RPMI8226 (cell line): ENCODE data around the gene ORC5.
"Not testable (repeated sequence)": the region's sequence is repeated elsewhere in the genome, so short reads cannot be mapped to it uniquely, and the experiment has no call there.

Experiments
- DNase-seq: peaks from one replicate; pipeline ENCODE4 v3.0.0-alpha.2; 2015

Gene ORC5

DNA sequence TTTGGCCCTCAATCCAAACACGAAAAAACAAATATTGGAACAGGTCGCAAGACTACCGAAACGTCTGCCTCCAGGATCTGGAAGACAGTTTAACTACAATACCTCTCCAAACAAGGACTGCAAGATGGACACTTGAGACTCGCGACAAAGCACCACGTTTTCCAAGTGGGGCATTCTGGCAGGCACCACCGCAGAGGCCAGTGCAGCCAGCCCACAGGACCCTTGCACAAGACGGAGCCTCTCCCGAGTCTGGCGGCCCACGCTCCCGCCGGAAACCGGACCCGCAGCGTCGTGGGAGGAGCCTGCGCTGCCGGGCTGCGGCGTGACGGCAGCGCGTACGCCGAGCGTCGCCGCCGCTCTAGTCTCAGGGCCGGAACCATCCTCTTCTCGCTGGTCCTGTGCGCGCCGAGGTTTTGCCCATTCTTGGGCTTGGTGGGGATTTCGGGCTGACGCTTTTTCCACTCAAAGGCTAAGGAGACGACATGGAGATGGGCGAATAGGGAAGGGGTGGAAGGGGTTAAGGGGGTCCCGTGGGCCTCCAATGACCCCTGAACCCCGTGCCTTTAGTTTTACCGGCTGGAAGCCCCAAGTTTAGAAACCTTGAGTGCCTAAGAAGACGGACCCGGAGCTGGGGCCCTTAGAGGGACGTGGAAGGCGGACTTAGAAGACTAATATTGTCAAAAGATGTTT, at the start of gene ORC5:
Gene ORC5, minus strand, starts transcription at position 283 of the 690 bp plus-strand sequence. Its CDS starts 109 bp downstream, at position 174.
- peak; percentile 92 for DNase-seq

DNA sequence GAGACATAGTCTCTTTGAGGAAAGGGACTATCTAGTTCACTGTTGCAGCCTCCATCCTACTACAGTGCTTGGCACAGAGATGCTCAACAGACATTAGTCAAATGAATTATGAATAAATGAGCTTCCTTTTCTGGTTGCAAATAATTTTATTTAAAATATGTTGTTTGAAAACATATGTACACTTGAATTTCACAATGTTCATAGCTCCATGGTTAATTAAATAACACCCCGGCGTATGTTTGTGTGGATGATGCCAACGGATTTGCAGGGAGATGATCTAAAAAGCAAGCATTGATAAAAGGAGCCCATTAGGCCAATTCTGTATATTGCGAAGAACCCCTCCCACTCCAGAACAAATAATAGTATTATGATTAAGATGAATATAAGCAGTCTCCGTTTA, 47.8 kb upstream of the ORC5 start:
- DNase-seq = no peak

DNA sequence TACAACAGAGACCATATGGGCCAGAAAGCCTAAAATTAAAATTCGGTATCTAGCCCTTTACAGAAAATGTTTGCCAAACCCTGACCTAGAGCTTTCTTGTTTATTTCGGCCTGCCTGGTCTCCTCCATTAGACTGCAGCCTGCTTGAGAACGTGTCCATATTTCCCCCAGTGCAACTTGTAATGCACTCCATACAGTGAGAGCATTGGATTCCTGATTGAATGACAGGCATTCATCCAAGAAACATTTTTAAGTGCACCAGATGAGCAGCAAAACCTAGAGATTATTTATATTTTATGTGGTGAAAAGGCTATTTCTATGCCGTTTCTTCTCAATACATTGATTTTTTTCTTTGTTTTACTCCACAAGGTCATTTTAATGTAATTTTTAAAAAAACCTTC, 47.4 kb upstream of the ORC5 start:
- no peak for DNase-seq

DNA sequence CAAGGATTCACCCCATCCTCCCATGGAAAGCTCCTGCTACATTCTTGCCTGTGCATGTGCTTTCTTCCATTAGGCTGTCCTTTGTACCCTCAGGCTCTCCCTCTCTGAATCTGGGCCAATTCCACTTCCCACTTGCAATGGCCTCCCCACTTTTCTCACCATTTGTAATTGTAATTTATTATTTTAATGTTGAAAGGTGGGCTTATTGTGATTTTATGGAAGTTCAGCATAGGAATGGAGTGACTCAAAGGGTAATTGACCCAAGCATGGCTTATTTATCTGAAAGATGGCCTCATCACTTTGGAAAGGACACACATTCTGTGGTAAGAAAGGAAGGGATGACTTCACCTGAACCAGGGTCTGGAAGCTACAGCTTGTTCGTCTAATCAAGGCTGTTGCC, 46.9 kb upstream of the ORC5 start:
- no peak for DNase-seq

DNA sequence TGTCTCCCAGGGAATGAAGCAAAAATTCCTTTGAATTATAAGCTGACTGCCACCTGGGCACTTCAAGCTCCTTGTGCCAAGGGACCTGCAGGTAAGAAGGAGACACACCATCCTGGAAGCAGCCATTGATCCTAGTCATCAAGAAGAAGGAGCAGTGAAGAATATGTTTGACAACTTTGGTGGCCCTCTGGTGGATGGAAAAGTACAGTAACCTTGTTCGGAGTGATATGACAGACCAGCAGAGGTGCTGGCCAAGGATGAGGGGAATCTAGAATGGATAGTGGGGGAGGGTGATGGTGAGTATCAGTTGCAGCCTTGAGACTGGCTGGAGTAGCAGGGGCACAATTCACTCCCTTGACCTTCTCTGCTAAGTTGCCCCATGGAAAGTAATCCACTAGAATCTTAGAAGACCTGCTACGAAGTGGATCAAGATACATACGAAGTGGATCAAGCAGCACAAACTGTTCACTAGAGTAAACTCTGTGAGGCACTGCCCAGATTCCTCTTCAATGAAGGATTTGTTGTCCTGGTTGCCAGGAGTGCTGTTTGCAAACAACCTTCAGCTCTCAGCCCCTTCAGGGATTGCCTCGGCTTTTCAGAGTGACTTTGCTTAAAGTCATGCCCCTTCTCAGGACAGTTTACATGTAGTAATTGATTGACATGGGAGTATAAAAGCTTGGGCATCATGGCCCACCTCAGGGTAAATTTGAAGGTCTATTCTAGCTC, 44.8 kb upstream of the ORC5 start:
- peak; percentile 13 for DNase-seq

DNA sequence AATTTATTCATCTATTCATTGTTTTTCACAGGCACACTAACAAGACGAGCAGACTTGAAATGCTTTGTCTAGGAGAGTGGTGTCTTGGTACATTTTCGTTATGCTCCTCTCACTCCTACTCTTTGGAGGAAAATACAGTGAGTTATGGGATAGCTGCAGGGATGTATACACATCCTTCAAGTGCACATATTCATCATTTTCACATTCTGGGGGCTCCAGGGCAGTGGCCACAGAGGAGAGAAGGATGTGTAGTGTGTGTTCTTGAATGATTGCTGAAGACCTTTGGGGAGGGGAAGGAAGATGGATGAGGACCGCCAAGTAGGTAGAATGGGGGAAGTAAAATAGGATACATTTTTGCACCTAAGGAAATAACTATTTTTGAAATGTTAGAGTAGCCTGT, 34.8 kb upstream of the ORC5 start:
- no peak for DNase-seq

DNA sequence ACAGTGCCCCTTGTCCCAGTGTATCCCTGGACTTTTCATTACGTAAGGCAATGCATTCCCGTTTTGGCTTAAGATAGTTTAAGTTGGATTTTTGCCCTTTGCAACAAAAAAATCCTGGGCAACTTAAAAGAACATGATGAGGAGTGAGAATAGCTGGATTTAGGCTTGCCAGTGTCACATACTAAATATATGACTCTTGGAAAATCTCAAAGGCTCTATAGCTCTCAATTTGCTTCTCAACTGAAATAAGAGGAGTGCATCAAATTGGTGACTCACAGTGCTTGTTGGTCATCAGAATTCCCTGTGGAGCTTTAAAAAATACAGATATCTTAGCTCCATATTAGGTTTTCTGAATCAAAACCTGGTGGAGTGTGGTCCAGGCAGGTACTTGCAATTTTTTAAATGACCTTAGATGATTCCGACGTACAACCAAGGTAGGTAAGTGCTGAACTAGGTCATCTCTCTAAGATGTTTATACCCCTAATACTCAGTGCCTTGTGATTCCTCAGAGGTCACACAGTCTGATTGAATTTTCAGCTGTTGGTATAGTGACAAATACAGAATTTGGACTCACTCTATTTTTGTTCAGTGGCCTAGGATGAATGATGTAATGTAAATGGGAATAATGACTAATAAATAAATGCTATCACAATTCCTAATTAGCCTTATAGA, 33.9 kb upstream of the ORC5 start:
- DNase-seq = no peak

DNA sequence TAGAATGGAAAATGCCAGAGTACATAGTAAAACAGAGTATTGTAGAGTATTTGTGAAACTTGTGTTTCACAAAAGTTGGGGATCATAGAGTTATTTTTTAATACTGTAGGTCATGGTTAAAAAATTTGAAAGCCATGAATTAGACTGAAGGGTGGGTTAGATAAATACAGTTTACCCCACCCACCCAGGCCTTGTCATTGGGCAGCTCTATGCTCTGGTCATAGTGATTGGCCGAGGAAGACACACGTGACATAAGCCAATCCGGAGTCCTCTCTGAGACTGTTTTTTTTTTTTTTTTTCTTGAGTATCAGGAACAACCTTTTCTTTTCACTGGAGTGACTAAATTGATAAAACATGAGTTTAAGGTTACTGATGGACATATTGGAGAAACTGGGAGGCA, 33.3 kb upstream of the ORC5 start:
- DNase-seq = no peak

DNA sequence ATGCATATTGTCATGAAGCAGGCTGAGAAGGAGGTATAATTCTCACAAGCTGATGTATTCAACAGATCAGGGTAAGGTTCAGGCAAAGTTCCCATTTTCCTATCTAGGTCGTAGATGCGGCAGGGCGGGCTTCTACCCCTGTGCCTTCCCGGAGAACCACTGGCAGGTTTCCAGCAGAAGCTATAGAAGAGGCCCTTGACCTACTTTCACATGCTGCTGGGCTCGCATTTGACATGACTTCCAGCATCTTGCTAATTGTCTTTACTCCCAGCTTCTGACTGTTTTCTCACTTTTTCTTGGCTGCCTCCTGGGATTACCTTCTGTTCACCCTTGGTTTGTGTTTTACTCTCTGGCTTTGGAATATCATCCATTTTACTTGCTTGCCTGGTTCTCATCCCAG, 32.6 kb upstream of the ORC5 start:
- DNase-seq = no peak

DNA sequence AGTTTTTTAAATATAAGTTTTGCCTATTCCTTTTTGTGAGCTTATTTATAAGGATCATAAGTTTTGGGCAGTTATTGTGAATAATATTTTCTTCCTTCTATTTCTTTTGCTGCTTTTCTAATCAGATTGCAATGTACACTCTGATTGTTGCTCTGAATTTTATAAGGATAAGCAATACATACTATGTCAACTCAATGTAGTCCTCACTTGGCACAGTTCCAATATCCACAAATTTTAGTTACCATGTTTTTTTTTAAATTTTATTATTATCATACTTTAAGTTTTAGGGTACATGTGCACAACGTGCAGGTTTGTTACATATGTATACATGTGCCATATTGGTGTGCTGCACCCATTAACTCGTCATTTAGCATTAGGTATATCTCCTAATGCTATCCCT, 27.2 kb upstream of the ORC5 start:
- DNase-seq = not testable (repeated sequence)

DNA sequence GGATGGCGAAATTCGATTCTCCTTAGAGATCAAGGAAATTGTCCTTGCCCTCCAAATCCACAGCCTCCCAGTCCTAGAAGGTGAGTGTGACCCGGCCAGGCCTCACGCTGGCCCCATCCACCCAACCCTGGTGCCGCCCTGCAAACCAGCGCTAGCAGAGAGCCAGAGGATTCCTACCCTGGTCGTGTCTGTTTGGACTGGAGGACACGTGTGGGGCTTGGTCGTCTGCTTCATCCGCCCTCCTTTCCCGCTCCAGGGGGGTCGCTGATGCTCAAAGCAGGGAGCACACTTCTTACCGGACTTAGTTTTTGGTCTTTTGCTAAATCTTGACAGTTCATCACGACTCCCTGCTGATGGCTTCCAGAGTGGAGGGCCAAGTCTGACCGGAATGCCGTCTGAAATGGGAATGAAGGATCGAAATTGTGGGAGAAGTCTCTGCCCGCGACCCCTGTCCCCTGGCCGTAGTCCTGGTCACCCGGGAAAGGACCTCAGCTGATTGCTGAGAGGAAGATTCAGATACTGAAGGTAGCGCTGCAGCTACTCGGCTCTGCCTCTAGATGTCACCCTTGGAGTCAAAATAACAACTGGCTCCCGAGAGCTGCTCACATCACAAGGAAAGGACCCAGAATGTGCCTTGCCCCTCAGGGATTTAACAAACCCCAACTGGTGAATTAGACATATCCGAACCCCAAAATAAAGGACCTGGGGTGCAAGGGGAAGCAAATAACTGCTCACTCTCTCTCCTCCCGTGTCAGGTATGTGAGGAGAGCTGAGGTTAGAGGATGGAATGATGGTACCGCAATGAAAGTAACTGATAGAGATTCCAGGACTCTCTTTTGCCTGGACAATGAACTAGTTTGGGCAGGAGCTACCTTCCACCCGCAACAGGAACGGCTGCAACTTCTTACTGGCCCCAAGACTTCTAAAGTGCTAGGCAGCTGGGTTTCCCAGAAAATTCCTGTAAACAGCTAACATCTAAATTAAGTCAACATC, 23.5 kb upstream of the ORC5 start:
- DNase-seq = peak; percentile 63

DNA sequence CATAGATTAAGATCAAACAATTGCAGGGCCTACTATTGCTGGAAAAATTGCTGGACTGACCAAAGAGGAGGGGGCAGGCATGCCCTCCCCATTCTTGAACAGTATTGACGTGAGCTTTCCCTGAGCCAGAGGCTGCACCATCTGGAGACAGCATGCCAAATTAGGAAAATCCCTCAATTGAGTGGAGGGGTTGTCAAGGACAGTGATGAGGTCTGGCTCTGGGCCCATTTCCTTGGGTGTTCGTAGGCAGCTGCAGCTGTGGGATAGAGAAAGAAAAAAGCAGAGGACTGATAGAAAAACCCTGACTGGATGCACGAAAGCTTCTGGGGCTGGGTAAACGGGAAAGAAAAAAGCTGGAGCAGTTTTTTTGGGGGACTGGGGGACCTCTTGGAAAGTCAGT, 22.8 kb upstream of the ORC5 start:
- DNase-seq = no peak

DNA sequence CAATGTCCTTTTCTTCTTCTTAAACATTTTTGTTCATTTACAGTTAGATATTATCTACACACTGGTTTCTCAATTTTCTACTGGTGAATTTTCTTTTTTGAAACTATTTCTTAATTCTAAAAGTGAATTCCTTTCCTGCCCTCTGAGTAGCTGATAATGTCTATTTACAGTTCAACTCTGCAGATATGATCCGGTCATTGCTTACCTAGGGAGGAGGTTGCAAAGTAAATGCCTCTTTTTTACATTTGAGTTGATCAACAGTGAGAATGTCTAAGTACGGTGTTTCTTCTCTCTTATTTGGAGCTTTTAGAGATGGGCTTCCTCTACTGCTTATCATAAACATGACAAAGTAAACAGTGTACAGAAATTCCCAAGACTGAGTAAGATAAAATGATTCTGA, 20.6 kb upstream of the ORC5 start:
- no peak for DNase-seq

DNA sequence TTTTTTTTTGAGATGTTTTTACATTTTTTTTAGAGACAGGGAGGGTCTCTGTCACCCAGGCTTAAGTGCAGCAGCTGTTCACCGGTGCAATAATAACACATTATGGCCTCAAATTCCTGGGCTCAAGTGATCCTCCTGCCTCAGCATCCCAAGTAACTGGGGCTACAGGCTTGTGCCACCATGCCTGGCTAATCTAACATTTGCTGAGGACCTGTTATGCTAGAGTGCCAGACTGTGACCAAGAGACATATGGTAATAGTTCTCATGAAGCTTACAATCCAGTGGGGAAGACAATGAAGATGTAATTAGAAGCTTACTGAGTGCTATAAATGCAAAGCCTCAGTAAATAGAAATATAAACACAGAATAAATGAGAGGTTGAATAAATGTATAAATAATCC, 17.6 kb upstream of the ORC5 start:
- DNase-seq = no peak

DNA sequence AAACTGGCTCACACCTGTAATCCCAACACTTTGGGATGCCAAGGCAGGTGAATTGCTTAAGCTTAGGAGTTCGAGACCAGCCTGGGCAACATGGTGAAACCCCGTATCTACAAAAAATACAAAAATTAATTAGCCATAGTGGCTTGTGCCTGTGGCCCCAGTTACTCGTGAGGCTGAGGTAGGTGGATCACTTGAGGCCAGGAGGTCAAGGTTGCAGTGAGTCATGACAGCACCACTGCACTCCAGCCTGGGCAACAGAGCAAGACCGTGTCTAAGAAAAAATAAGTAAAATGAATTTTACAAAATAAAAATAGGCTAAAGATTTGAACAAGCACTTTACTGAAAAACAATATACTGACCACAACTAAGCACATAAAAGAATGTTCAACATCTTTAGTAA, 9.8 kb upstream of the ORC5 start:
- DNase-seq = no peak

DNA sequence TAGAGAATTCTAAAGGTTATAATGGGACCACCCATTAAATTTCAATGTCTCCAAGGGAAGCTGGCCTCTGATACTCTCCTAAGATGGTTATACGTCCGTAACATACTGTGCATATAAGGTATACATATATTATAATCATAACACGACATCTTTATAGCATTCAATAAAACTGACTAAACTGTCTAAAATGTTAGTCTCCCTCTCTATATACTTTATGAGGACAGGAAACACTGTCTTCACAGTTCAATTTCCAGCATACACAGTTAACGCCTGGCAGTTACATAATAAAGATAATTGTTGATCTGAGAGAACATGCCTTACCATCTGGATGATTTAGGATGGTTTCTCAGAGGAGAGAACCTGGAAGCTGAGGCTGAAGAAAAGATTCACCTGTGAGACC, 1.2 kb upstream of the ORC5 start:
- no peak for DNase-seq

DNA sequence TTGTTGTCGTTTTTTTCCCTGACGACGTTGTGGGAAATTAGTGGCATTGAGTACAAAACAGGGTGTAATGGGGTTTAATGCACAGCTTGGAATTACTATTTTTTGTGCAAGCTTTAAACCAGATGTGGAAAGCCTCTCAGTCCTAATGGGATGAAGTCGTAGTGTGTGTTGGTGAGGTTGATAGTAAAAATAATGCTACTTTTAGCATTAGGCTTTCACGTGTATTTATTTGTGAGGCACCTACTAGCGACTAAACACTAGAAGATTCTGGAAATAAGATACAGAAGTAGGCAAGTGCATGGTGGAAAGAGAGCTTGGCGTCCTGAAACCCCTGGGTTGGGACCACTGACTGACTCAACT, 588 bp upstream of the ORC5 start:
- no peak for DNase-seq

DNA sequence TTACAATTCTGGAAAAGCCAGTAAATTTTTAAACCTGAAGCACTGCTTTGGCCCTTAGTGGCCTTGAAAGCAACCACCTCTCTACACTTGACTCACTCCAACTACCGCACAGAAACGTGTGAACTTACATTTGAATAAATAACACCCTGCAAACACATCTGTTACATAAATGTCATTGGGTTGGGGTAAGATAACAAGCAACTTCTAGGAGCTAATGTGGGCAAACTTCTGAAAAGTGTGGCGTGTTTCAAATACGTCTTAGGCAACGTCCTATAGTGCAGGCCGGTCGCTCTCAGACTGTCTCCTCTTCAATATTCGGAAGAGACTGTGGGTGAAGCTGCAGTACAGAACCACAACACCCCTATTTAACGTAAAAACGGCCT, 474 bp downstream of the ORC5 start:
- DNase-seq = peak; percentile 11

DNA sequence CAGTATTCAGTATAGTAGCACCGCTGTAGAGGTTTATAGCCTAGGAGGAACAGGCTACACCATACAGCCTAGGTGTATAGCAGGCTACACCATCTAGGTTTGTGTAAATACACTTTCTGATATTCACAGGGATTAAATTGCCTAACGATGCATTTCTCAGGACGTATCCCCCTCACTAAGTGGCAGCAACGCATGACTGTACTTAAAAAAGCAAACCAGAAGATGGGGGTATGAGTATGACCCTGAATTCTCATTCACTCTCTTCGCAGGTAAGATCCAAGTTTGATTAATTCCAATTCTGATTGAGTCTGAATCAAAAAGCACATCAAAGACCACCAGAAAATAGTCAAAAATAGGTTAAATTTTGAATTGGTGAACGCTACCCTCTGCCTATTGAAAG, 972 bp downstream of the ORC5 start:
- DNase-seq = no peak

DNA sequence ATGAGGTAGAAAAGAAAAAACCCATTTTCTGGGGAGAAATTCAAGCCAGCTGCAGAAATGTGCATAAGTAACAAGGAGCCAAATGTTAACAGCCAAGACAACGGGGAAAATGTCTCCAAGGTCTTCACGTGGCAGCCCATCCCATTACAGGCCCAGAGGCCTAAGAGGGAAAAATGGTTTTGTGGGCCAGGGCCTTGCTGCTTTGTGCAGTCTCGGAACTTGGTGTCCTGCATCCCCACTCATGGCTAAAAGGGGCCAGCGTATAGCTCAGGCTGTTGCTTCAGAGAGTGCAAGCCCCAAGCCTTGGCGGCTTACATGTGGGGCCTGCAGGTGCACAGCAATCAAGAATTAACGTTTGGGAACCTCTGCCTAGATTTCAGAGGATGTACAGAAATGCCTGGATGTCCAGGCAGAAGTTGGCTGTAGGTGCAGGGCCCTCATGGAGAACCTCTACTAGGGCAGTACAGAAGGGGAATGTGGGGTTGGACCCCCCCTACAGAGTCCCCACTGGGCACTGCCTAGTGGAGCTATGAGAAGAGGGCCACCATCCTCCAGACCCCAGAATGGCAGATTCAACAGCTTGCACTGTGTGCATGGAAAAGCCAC, 9.0 kb downstream of the ORC5 start:
- no peak for DNase-seq

DNA sequence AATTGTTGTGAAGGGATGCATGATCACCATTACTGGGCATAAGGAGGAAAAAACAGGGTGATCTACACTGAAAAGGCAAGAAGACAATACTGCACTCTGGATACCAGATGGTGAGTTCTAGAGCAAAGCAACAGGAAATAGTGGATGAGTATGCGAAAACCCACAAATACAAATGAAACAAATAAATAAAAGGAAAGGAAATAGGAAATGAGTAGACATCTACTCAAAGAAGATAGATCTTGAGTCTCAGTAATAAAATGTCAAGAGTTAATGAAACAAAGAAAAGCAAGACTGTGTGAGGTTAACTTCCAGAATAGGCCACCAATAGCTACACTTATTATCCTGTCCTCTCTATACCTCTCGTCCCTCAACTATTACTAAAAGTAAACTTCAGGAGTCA, 11.7 kb downstream of the ORC5 start:
- no peak for DNase-seq

DNA sequence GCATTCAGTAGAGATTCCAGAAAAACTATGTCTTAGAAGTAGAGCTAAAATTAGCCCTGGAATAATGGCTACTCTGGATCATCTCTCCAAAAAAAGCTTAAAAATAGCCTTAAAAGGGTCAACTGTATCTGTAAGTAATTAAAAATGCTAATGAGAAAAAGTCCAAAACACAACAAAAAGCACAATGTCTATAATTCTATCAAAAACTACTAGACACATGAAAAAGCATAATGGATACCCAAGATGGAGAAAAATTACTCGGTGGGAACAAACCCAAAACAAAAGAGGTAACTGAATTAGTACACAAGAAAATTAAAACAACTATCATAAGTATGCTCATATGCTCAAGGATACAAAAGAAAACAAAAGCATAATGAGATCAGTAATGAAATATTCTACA, 15.4 kb downstream of the ORC5 start:
- DNase-seq = no peak

DNA sequence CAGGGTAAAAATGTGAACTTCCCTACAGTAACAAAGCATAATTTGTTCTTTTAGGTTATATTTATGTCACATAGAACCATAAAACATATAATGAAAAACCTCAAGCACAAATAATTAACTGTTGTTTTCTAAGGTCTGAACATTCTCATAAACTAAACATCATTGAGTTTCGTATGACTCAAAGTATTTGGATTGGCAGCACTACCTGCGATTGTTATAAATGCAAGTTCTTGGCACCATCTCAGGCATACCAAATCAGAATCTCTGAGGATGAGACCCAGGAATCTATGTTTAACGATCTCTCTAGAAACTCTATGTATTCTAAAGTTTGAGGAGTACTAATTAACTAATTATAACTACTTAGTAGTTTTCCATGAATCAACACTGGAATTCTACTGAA, 22.5 kb downstream of the ORC5 start:
- DNase-seq = no peak
